Keratinocyte (primary cell): ENCODE measurements around the gene TEX36.
"Not testable (repeated sequence)": the region's sequence is repeated elsewhere in the genome, so short reads cannot be mapped to it uniquely, and the experiment has no call there.

Experiments used
- CTCF ChIP-seq, 3 experiments: IDR thresholded peaks in 1 of 3; conservative IDR thresholded peaks in 1 of 3; optimal IDR thresholded peaks in 1 of 3; 2 replicates in 2 of 3; 3 replicates in 1 of 3; pipeline versions ENCODE3 to v1.5.1; 2011; ENCODE audit warnings: low read length in 3 of 3, mild to moderate bottlenecking in 3 of 3, moderate library complexity in 2 of 3, control low read depth in 1 of 3, inconsistent platforms in 1 of 3; ENCODE audit not compliant: insufficient read depth in 2 of 3; ENCODE audit errors: extremely low read depth in 1 of 3
- EZH2 ChIP-seq: IDR thresholded peaks from one replicate; pipeline ENCODE4 v1.6.1; 2012; ENCODE audit warnings: inconsistent platforms, mild to moderate bottlenecking, low read length, moderate library complexity

DNA sequence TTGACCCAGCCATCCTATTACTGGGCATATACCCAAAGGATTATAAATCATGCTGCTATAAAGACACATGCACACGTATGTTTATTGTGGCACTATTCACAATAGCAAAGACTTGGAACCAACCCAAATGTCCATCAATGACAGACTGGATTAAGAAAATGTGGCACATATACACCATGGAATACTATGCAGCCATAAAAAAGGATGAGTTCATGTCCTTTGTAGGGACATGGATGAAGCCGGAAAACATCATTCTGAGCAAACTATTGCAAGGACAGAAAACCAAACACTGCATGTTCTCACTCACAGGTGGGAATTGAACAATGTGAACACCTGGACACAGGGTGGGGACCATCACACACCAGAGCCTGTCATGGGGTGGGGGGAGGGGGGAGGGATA, 29.9 kb downstream of the TEX36 start:
- not testable (repeated sequence) for TF ChIP-seq CTCF (optimal IDR thresholded peaks at IDR 0.05 in 1 of 3, IDR thresholded peaks at IDR 0.05 in 1 of 3, conservative IDR thresholded peaks at IDR 0.05 in 1 of 3; ENCODE audit: extremely low read depth in 1 of 3, insufficient read depth in 2 of 3, low read length in 3 of 3); EZH2
